GM12865 (cell line): ENCODE data around the gene KCNK13.

Source experiments
- DNase-seq: peaks from one replicate; pipeline ENCODE4 v3.0.0; 2010; ENCODE audit warnings: low read depth
- H3K4me3 ChIP-seq: 2 replicates; pipeline ENCODE4 v1.5.1; 2011; ENCODE audit warnings: mild to moderate bottlenecking, low read depth, low read length, control low read depth
- CTCF ChIP-seq: IDR thresholded peaks from 2 replicates; pipeline ENCODE4 v1.5.1; 2011; ENCODE audit warnings: low read length, control low read depth, low read depth, inconsistent platforms; ENCODE audit not compliant: insufficient read depth; ENCODE audit errors: missing control alignments

The KCNK13 gene

GRCh38 chr14:90060965-90061684 lies 669 bp upstream of the KCNK13 start:
- TF ChIP-seq CTCF = no peak
- peak; percentile 19 for DNase-seq
- peak overlapping the region; percentile 64 for H3K4me3 ChIP-seq

- peak overlapping the region; percentile 7; the same call in 1 of the 2 replicates for H3K4me3 ChIP-seq
- no peak for TF ChIP-seq CTCF
- DNase-seq = no peak
These were observed 467 bp downstream of the KCNK13 start for GRCh38 chr14:90062127-90062794.

DNA sequence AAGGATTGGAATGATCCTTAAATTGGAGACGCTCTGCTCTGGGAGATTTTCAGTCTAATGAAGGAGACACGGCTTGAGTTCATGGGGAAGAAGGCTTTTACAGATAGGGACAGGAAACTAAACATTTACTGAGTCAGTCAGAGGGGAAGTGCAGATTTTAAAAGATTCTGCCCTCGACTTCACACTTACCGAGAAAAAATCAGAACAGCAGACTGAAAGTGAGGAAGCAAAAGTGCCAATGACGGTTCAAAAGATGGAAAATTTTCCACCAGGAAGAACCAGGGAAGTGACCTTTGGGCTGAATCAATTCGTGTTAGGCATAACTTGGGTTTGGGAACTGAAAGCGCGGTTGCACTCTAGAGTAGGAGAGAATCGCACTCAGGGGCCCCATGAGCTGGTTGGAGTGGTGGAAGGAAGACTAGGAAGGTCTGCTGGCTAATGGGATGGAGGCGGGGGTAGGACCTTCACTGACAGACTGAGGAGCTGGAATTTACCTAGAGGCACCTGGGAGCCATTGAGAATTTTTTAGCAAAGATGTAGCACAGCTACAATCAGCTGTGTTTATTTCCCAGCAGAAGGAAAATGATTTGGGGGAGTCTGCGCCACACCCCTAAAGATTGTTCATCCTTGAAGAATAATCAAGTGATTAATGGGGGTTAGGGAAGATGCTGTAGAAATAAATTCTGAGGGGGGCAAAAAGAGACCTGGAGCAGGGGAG lies 1.2 kb downstream of the KCNK13 start:
- DNase-seq = no peak
- no peak for TF ChIP-seq CTCF
- no peak overlapping the region for H3K4me3 ChIP-seq

GRCh38 chr14:90072350-90072749 lies 10.6 kb downstream of the KCNK13 start:
- TF ChIP-seq CTCF = no peak
- no peak overlapping the region for H3K4me3 ChIP-seq
- no peak for DNase-seq

GRCh38 chr14:90079576-90079975 lies 17.8 kb downstream of the KCNK13 start:
- no peak for TF ChIP-seq CTCF
- DNase-seq = no peak
- H3K4me3 ChIP-seq = no peak overlapping the region

- H3K4me3 ChIP-seq = no peak overlapping the region
- TF ChIP-seq CTCF = no peak
- peak; percentile 4 for DNase-seq
These were observed 25.6 kb downstream of the KCNK13 start for GRCh38 chr14:90087433-90087832.
